ENCODE measurements around the gene GNB1L.

DNA sequence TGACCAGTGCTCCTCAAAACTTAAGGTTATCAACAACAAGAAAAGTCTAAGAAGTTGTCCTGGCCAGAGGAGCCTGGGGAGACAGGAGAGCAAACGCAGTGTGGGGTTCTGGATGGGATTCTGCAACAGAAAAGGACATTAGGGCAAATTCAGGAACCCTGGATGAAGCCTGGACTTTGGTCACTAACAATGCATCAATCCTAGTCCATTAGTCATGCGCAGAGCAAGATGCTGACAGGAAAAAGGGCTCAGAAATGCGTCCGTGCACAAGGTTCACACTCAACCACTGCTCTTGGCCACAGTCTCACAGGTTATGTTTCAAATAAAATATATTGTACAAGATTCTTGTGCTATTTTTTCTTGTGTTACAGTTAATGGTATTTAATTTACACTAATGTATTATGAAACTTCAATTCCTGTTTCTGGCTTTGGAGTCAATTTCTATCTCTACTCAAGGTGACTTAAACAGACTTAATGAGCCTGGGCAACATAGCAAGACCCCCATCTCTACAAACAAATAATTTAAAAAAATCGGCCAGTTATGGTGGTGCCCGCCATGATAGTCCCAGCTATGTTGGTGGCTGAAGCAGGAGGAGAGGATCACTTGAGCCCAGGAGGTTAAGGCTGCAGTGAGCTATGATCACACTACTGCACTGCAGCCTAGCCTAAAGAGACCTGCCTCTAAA lies 13.6 kb downstream of the GNB1L start:
- no peak for TF ChIP-seq ZNF274 (IDR thresholded peaks at IDR 0.05; ENCODE audit: low read depth, low read length)
- no peak for TF ChIP-seq YY1 (IDR thresholded peaks at IDR 0.05; ENCODE audit: insufficient read depth, insufficient read length)

All from NT2/D1 (cell line).